GM23248 (cell line): ENCODE measurements around the gene HNRNPLL.

Experiments
- EZH2 ChIP-seq: fragments of 200-600 bp; sonication (generic); IDR thresholded peaks from 2 replicates; pipeline ENCODE4 v1.6.1; 2018; ENCODE audit warnings: antibody characterized with exemption, mild to moderate bottlenecking; ENCODE audit not compliant: insufficient read depth, poor library complexity, severe bottlenecking
- EZH2phosphoT487 ChIP-seq: fragments of 200-600 bp; sonication (generic); IDR thresholded peaks from 2 replicates; pipeline ENCODE4 v1.6.1; 2018; ENCODE audit warnings: antibody characterized with exemption, moderate library complexity, mild to moderate bottlenecking, low read depth; ENCODE audit not compliant: insufficient read depth

GRCh38 chr2:38631976-38632375 is 29.2 kb upstream of the HNRNPLL start:
- no peak for TF ChIP-seq EZH2
- TF ChIP-seq EZH2phosphoT487, result no peak
